NCI-H187 treated with DMSO at 0.1 percent for 48 hours (cell line): ENCODE measurements around the gene C2orf92.

ENCODE experiments used
- DNase-seq: peaks from one replicate; lab custom pipeline; 2025; lab: John Stamatoyannopoulos, UW

The C2orf92 gene

DNA sequence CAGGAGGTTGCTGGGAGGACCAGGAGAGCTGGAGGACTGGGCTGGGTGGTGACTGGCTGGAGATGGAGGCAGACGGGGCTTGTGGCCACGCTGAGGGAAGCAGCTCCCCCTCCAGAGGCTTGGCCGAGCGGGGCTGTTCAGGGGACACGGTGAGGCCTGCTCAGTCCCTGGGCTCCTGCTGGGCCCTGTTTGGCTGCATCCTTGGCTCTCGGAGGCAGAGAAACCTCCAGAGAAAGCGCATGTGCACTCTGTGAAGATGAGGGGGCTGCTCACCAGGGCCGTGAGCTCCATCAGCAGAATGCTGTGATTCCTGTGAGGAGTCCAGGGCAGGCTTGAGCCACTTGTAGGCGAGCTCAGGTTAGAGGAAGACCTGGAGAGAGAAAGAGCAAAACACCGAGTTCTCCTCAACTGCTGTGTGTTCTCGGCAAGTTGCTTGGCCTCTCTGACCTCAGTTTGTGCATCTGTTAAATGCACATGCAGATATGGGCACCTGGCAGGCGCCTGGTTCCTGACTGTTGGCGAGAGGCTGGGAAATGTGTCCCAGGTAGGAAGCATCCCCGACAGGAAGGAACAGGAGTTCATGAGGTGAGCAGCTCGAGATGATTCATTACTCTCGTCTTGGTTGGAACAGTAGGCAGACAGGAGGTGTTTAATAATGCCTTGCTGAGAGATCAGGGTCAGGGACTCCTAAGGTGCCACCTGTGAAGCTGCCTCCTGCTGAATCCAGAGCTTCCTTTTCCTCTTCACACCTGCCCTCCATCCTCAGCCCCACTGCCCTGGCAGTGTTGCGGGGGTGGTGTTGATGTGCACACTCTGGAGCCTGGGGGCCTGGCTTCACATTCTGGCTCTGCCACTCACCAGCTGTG is 44.8 kb downstream of the C2orf92 start:
- no peak for DNase-seq

DNA sequence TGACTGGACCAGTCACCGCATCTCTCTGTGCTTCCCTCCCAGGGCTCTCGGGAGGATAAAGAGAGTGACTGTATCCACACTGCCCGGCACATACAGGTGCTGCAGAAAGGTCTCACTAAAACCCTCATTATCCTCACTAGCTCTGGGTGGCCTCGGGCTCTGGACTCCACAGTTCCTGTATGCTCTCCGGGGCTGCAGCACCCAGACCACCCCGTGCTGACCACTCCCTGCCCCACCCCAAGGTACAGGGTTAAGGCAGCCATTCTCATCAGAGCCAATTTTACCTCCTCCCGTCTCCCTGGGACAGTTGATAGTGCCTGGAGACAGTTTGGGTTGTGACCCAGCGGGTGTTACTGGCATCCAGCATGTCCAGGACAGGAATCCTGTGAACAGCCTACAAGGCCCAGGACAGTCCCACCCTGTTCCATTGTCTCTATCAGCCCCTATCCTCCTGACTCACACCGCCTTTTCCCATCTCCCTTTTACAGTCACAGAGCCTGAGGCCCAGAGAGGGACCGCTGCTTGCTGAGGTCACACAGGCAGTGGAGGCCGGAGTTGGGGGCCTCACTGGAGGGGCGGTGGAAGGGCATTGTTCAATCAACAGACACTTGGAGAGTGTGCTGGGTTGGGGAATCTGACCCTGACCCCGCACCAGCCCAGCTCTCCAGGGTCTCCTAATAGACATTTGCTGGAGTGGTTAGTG is 45.6 kb downstream of the C2orf92 start:
- DNase-seq = no peak

DNA sequence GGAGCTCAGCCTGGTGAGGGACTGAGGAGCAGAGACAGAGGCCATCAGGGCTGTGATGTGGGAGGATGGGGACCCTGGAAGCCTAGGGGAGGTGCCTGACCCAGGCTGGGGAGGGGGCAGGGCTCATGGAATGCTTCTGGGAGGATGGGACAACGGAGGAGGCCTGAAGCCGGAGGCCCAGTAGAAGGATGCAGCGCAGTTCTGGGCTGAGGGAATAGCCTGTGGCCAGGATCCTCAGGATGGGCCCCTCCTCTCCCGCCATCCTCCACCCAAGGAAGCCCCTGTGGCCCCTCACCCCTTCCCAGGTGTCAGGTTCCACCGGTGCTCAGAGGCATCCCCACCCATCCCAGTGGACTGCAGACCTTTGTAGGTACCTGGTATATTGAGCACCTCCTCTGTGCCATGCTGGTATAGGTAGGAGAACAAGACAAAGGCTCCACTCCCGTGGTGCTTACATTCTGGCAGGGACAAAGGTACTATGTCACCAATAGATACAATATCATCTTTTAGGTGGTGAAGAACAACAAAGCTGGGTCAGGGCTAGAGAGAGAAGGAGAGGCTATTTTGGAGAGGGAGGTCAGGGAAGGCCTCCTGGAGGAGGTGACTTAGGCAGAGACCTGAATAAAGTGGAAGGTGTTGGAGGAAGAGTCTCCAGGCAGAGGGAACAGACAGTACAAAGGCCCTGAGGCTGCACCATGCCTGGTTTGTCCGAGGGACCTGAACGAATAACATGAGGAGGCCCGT is 46.6 kb downstream of the C2orf92 start:
- DNase-seq = no peak

DNA sequence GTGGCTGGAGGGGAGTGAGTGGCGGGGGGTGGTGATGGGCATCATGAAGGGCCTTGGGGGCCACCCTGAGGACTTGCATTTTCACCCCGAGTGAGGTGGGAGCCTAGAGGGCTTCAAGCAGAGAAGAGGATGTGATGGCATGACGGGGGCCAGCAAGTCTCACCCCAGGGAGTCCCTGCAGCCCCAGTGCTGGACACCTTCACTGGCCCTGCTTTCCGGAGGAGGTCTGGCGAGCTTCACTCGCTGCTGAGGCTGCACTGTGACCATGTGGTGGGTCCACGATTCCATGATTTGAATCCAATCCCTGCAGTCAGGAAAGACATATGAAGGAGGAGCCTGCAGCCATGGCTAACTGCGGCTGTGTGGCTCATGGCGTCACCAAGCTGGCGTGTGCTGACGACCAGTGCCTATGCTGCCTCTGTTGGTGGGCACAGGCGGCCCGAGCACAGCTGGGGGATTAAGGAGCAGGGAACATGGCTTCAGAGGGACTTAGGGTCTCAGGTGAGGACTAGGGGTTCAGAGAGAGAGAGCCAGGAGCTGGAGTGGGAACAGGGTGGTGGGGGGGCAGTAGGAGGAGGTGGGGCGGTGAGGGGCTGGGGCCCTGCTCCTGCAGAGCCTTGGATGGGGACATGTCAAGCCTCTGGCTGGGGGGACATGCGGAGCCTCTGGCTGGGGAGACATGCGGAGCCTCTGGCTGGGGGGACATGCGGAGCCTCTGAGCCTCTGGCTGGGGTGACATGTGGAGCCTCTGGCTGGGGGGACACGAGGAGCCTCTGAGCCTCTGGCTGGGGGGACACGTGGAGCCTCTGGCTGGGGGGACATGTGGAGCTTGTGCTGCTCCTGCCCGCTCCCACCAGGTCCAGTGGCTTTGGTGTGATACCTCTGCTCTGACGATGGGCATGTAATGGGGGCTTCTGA is 47.4 kb downstream of the C2orf92 start:
- no peak for DNase-seq

GRCh38 chr2:97717613-97717995 is 48.1 kb downstream of the C2orf92 start:
- no peak for DNase-seq

DNA sequence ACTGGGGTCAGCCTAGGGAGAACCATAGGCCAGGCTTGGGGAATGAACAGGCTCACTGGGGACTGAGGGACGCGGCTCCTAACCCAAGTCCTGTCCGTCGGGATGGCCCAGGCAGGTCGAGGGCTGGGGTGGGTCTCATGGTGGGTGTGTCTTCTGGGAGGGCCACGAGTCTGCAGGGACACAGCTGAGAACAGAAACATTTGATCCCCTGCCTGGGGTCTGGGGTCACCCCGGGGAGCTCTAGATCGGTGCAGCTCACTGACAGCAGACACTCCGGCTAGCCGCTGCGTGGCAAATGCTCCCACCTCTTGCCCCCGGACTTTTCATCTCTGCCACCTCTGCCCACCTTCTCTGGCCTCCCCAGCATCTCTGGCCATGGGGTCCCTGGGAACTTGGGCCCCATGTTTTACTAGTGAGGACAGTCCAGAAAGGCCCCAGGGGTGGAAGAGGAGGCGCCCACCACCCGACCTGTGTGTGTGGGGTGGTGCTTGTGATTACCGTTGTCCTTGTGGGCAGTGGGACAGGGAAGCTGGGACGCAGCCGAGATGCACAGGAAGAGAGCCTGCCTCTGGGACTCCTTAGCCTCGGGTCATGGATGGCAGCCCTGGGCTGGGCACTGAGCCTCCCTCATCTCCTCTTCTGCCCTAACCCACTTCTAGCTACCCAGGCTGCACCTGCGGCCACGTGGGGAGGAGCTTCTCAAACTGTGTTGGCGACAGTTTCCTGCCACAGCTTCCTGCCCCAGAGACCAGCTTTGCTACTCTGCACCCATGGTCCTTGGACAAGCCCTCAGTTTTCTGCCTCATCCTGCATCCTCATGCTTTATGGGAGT is 48.8 kb downstream of the C2orf92 start:
- no peak for DNase-seq

DNA sequence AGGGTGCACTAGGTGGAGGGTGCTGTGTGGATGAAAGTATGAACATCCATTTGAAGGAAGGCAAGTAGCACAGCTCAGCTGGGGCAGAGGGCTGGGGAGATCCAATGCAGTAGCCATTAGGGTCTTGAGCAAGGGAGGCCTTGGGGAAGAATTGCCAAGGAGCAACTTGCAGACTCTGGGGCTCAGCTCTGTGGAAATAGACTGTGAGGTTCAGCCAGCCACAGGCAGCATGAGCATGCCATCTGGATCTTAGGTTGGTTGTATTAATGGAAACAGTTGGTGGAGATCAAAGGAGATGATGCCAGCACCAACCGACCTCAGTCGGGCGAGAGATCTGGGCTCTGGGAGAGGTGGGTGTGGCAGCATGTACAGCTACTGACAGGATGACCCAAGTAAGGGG is 49.4 kb downstream of the C2orf92 start:
- no peak for DNase-seq

GRCh38 chr2:97719362-97720155 is 50.0 kb downstream of the C2orf92 start:
- no peak for DNase-seq

GRCh38 chr2:97720746-97721145 is 51.2 kb downstream of the C2orf92 start:
- DNase-seq = no peak

GRCh38 chr2:97722227-97722626 is 52.7 kb downstream of the C2orf92 start:
- DNase-seq = no peak

DNA sequence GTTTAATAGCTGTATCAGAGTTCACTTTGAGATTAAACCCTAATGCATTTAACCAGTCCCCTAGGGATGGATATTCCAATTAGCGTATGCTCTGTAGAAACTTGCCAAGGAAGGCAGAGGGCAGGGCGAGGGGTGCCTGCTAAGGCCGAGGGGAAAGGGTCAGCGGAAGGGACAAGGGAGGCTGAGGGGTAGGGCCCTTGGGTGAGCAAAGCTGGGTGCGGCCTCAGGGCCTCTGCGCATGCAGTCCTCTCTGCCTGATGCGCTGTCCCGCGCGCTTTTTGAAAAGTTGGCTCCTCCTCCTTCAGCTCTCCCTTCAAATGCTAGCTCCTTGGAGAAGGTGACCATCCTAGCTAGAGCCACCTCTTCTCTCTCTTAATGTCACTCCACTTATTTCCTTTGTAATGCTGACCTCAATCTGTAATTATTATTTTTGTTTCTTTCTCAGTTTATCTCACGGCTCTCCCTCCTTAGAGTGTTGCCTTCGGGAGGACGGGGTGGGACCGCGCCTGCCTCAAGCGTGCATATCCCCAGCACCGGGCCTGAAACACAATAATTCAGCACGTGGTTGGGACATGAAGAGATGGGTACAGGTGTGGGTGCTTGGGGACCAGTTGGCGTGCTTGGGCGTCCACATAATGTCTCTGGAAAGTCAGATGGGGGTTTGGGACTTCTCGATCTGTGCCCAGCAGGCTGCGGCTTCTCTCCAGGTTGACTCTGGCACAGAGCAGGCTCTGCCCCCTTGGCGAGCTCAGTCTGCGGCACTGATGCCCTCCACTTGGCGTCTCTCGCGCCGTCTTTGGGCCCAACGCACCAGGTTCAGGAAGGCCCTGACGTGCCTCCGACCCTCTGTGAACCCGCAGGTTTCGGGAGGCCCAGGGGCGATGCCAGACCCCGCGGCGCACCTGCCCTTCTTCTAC is 53.9 kb downstream of the C2orf92 start:
- DNase-seq = no peak

GRCh38 chr2:97724073-97724410 is 54.5 kb downstream of the C2orf92 start:
- DNase-seq = no peak

GRCh38 chr2:97724501-97724900 is 55.0 kb downstream of the C2orf92 start:
- DNase-seq = no peak

- DNase-seq = no peak
Measured at GRCh38 chr2:97724946-97725688, 55.6 kb downstream of the C2orf92 start.

DNA sequence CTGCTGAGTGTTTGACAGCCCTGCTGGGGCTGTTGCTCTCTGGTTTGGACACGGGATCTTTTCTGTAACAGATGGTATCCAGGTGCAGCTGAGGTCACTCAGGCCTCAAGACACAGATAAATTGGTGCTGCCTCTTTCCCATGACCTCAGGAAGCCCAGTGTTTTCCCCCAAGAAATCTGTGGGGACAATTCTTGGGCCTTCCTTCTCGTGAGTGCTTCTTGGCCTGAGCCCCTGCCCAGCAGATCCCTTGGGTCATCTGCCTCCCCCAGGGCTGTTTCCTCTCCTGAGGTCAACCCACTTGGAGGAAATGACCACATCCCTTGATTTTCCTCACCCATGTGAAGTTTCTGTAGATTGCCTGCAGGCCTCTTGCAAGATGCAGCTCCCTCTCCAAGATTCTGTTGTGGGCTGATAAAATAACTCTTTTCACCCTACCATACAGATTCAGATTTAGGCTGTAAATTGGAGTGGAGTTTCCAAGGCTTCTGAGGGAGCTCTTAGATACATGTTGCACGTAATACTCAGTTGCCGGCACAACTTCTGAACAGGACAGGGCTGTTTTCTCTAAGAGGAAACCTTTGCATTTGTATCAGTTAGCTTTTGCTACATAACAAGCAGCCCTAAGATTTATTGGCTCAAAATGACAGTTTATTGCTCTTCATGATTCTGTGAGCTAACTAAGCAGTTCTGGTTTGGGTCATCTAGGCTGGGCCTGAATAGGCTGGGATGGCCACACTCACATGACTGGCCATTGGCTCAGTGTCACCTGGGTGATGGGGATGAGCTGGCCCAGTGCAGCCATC is 57.0 kb downstream of the C2orf92 start:
- no peak for DNase-seq

- no peak for DNase-seq
Measured at GRCh38 chr2:97727296-97727695, 57.8 kb downstream of the C2orf92 start.

DNA sequence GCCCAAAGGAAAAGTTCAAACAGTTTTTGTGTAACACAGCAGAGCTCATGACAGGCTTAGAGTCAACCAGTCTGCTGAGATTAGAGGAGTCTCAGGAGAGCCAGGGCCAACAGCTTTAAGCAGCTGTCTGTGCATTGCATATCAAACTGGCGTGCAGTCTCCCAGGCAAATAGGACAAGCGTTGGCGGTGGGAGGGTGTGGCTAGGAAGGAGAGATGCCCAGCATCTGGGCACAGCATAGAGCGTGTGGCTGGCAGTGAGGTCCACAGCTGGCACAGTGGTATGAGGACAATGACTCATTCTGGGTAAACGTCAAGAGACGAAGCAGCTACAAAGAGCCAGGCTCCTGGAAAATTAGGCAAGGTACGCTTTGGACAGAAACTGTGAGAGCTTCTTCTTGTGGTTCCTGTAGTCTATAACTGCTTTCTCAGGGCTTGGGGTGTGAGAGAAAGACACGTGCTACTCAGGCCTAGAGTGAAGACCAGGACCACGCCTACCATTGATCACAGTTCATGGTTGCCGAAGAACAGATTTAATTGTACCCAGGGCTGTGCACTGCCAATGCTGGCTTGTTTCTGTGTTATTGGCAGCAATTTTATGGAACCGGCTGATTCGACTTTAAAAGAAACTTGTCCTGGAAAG is 58.7 kb downstream of the C2orf92 start:
- no peak for DNase-seq
